SIG-M5 (cell line): Measurements from ENCODE around the gene FGFR3.

Experiments
- DNase-seq: peaks from one replicate; lab custom pipeline; 2025; lab: John Stamatoyannopoulos, UW

Gene FGFR3

DNA sequence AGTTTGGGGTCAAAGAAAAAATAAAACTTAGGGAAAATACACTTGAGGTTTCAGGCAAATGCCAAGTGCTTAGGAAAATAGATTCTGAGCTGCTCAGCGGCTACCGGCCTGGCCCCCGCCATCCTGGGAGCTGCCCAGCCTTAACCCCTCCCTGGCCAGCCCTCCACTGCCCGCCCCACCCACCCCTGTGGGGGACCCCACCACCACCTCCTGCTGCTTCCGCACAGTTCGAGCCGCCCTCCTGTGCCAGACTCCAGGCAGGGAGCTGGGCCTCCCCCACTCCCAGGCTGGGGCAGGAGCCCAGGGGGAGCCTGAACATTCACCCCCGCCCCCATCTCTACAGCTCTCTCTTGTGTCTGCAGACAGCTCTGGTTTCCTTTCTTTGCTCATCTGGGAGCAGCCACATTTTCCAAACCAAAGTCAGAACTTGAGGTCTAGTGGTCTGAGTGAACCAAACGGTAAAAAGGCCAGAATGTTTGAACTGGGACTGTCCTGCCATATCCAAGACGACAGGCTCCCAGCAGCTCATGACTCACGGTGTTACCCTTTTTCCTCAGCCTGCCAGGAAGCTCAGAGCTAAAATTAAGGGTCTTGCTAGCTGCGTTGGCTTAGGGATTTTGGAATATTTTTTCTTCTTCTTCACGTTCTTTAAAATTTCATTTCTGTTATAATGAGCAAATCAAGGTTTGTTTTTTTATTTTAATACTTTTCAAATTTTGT lies 4.7 kb upstream of the FGFR3 start:
- DNase-seq, result no peak

DNA sequence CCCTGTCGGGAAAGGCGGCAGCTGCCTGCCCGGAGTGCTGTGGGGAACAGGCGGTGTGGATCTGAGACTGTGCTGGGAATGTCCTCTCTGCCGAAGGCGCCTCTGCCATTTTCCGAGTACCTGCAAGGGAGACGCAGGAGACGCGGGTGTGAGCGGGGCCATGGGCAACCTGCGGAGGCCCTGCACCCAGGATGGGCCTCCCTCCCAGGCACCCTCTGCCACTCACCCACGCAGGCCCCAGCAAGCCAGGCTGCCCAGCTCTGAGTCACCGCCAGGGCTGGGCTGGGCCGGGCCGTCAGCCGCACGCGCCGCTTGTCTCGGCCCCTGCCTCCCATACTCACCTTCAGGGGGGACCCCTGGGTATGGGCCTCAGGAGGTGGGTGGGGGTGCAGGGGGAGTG lies 3.5 kb upstream of the FGFR3 start:
- no peak for DNase-seq

DNA sequence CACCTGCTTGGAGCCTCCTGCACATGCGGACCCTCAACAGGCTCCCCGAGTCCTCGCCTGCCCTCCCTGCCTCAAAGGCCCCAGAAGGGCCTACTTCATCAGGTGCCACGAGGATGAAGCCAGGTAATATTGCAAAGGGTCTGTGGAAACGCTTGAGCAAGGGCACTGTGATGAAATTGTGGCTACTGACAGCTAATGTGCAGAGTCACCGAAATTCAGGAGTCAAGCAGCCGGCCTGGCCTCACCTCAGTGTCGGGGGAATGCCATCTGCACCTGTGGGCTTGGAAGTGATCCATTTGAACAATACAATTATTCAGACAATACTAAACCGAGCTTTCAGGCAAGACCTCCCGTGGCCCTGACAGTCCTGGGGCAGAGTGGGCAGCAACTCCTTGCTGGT lies 3.1 kb upstream of the FGFR3 start:
- DNase-seq, result no peak

DNA sequence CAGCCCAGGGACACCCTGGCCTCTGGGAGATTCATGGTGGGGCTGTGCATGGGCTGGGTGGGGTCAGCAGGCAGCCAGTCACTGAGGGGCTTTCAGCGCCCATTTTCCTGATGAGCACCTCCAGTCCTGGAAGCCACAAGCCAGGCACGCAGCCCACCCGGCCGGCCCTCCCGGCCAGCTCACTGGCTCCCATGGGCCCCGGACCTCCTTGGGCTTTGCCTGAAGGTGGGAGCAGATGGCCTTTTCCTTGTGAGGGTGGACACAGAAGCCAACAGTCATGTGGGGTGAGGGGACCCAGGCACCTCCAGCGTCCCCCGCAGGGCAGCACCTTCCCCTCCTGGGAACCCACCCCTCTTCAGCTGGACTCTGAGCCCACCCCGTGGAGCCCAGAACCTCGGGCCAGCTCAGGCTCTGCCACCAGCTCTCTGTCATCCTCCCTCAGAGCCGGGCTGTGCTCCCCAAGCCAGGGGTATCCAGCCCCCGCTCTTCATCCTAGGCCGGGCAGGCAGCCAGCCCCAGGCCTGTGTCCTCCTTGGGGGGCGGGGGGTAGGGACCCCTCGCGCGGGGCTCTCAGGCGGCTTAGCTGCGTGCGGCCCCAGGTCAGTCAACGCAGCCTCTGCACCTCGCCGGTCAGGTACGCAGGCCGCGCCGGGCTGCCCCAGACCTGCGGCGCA lies 798 bp upstream of the FGFR3 start:
- DNase-seq, result no peak

DNA sequence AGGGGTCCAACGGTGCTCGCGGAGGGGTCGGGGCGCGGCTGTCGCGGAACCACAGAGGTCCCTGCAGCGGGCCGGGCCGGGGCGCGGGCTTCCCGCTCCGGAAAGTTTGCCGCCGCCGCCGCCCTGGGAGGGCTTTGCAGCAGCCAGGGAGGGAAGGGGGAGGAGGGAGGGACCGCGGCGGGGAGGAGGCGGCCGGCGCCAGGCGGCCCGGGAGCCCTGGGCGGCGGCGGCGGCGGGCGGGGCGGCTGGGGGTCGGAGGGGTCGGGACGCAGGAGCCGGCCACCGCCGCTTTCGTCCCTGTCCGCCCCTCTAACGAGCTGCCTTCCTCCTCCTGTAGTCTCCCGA lies 375 bp downstream of the FGFR3 start:
- no peak for DNase-seq

DNA sequence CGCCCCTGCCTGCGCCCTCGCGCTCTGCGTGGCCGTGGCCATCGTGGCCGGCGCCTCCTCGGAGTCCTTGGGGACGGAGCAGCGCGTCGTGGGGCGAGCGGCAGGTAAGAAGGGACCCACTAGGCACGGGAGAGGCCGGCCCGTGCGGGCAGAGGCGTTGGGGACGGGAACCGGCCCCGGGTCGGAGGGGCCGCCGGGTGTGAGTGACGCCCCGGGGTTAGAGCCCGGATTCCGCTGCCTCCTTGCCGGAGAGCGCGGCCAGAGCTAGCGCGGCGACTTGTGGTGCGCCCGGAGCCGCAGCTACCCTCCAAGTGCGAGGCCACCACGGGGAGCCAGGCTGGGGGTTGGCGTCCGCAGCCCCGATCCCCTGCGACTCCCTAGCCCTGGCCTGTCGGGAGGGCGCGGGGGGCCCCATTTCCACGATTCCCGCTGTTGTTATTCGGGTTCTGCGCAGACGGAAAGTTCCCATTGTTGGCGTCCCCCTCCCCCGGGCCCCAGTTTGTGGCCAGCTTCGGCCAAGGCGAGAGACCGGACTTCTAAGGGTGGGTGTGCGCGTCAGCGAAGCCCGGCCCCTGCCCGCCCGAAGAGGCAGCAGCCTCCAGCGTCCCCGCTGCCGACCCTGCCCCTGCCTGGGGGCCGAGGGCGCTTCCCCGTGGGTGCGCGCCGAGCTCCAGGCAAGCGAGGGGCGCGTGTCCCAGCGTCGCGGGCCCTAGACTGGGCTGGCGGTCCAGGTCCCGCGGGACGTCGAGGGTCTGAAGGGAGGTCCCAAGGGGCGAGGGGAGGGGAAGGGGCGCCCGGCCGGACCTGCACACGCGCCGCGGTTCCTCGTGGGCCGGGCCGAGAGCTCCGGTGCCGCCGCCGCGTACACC lies 1.1 kb downstream of the FGFR3 start:
- no peak for DNase-seq

DNA sequence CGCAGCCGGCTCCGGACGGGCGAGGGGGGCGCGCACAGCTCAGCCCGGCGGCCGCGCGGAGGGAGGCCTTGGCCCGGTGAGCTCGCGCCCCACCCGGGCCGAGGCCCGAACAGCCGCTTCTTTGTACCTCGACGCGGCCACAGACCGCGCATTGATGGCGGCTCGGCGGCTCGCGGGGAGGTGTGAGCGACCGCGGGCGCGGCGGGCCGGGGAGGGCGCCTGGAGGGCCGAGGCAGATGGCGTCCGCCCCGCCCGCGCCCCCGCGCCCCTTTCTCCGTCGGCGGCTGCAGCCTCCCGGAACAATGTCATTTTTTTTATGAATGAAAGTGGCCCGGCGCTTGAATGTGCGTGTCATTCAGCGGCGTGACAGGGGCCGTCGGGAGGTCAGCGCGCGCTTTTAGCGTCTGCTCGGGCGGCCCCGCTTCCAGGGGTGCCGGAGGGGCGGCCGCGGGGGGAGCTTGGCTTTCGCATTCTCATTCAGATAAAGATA lies 1.8 kb downstream of the FGFR3 start:
- DNase-seq, result no peak

DNA sequence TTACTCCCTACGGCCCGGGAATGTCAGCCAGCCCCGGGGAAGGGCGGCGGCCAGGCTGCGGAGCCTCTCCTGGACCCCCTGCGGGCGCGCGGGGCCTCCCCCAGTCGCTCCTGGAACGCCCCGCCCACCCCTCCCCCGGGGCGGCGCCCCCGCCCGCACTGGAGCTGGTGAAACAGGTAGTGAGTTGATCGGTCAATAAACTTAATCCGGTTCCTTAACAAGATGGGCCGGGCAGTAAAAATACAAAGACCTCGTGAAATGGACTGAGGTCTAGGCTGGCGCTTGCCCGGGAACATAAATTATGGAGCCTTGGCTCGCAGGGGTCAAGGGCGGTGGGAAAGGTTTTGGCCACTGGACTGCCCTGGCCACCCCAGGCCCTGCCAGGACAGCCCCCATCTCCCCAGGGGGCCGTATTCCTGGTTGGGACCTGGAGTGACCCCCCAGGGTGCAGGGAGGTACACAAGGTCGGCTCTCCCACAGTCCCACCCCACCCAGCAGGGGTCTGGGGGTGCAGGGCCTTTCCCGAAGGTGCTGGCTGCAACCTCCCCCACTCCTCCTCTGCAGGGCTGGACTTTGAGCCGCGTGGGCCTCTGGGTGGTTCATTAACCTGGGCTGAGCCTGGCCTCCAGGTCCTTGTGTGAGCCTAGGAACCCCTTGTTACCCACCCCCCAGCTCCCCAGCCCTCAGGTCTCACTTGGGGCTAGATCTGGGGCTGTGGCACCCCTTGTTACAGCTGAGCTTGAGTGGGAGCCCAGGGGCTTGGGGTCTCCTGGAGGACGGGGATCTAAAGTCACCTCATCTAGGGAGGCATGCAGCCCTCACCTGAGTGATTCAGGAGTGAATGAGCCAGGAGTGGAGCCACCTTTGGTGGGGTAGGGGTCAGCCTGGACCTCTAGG lies 2.5 kb downstream of the FGFR3 start:
- no peak for DNase-seq

DNA sequence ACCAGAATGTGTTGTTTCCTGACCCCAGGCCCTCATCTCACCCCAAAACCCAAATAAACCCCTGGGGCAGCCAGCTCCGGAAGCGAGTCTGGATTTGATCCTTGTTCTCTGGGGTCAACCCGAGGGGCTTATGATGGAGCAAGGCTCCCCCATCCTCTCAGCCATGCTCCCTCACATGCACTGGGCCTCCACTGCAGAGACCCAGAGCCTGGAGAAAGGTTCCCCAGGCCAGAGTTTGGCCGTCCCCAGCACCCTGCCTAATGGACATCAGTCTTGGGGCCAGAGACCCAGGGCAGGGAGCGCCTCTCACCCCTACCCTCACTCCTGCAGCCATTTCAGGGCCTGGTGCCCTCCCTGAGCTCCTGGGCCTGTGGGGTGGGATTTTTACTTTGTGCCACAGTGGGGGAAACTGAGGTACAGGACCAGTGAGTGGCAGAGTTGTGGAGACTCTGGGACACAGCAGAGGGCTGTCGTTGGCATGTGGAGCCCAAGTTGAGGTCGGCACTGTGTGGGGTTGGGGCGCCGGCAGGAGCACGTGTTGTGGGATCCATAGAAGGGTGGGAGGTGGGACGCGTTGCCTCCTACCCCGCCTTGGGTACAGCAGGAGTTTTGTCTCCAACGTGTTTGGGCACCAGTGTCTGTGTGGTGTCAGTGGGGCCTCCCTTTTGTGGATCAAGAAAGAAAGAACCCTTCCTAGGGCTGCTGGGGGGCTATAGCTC lies 3.6 kb downstream of the FGFR3 start:
- no peak for DNase-seq

DNA sequence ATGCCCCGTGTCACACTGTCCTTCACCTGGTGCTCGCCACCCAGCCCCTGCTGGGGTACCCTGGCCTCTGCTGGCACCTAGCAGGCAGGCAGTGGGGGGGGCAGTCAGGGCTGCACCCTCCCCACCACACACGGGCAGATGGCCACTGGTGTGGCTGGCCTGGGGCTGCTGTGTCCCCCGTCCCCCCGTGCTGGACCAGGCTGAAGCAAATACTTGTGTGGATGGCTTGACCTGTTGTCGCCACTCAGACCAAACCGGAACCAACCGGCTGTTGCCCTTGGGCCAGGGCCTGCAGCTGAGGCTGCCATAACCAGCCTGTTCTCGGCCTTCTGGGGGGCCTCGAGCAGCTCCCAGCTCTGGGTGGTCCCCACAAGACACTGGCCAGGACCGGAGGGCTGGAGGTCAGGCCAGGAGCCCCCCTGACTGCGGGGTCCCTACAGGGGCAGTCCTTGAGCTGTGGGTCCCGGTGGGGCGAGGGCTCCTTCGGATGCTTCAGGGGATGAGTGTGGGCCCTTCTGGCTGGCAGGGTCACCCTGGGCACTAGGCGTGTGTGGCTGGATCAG lies 4.3 kb downstream of the FGFR3 start:
- no peak for DNase-seq

DNA sequence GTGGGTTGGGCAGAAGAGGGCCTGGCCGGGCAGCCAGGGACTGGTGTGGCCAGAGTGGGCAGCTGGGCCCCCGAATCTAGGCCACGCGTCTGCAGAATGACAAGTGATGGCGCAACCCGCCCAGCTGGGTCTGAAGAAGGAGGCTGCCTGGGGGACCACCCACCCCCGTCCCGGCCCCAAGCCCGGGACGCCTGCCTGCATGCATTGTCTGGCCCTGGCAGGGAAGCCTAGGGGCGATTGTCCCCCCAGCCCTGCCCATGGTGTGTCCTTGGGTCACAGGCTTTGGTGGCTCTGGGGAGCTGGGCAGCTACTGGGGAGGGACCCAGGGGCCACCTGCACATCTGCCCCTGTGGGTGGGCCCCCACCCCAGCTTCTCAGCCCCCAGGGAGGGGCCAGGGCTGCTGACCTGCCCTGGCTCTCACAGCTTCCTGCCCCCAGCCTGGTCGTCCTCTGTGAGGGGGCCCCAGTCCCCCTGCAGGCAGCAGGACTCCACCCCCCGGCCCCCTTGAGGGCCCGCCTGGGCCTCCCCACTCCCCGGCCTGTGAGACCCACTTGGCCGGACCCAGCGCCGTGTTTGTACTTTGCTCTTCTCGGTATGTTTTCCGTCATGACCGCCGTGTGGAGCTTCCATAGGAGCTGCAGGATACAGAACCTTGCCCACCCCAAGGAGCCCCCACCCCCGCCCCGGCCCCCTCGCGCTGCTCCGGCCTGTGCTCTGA lies 4.9 kb downstream of the FGFR3 start:
- no peak for DNase-seq

DNA sequence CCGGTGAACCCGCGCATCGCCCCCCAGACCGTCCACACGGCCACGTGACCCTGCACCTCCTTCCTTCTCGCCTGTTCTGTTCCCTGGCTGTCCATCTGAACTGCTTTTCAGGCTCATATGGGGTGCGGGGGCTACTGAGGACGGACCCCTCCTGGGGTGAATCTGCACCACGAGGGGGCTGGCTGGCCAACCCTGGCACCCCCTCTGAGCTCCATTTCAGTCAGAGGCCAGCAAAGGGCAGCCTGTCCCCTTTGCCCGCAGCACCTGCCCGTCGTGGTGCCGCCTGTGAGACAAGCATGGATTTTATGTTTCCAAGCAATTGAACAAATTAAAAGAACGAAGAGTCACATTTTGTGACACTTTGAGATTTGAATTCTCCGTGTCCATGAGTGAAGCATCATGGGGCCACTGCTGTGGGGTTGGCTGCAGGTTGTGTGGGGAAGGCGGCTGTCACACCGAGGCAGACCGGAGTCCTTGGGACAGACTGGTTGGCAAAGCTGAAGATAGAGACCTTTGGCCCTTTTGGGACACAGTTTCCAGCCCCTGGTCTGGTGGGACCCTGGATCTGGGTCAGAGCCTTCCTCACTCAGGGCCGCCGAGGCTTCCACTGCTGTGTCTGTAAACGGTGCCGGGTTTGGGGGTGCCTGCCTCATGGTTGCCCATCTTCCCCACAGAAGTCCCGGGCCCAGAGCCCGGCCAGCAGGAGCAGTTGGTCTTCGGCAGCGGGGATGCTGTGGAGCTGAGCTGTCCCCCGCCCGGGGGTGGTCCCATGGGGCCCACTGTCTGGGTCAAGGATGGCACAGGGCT lies 5.7 kb downstream of the FGFR3 start:
- no peak for DNase-seq

DNA sequence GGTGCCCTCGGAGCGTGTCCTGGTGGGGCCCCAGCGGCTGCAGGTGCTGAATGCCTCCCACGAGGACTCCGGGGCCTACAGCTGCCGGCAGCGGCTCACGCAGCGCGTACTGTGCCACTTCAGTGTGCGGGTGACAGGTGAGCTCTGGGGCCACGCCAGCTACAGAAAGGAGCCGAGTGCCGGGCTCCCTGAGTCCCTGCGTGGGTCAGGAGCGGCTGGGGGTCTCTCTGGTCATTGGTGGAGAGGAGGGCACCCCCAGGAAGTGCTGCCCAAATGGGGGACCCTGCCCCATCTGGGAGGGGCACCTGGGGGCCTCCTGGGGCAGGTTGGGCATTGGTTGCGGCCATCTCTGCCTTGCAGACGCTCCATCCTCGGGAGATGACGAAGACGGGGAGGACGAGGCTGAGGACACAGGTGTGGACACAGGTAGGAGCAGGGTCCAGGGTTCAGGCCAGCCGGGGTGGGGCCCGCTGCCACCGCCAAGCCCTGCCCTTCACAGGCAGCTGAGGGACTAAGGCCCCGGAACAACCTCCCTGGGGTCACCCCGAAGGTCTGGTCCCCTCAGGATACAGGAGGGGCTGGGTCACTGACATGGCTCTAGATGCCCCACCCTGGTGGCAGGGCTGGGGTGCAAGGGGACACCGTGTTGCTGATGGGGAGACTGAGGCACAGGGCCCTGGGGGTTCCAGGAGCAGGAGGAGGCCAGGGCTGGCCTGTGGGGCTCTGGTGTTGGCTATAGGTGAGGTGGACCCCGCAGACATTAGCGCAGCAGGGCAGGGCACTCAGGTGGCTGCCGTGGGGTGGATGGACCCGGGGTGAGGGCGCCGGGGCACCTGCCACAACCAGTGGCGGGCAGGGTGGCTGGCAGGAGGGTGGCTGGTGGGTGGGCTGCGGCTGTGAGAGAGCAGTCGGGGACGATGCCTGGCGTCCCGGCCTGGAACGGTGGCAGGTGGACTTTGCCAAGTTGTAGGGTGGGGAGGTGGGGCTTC lies 6.6 kb downstream of the FGFR3 start:
- no peak for DNase-seq

DNA sequence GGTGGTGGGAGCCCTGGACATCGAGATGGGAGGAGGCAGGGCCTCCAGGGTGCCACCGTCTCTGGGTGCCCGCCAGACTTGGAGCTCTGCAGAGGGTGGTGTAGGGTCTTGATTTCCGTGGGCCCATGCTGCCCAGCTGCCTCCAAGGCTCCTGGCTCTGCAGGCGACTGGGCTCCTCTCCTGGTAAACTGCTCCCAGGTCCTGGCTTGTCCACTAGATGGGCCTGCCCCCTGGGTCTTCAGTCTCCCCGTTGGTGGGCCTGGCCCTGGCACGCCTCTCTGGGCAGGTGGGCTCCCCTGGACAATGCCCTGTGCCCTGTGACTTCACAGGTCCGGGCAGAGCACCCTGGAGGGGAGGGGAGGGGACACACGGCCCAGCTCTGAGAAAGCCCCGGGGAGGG lies 7.7 kb downstream of the FGFR3 start:
- DNase-seq, result no peak

DNA sequence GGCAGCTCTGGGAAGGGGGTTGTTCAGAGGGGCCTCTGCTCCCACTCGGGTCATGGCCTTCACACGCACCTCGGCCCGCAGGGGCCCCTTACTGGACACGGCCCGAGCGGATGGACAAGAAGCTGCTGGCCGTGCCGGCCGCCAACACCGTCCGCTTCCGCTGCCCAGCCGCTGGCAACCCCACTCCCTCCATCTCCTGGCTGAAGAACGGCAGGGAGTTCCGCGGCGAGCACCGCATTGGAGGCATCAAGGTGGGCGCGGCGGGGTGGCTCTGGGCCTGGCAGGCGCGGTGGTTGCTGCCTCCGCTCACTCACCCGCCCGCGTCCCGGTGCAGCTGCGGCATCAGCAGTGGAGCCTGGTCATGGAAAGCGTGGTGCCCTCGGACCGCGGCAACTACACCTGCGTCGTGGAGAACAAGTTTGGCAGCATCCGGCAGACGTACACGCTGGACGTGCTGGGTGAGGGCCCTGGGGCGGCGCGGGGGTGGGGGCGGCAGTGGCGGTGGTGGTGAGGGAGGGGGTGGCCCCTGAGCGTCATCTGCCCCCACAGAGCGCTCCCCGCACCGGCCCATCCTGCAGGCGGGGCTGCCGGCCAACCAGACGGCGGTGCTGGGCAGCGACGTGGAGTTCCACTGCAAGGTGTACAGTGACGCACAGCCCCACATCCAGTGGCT lies 8.3 kb downstream of the FGFR3 start:
- no peak for DNase-seq

DNA sequence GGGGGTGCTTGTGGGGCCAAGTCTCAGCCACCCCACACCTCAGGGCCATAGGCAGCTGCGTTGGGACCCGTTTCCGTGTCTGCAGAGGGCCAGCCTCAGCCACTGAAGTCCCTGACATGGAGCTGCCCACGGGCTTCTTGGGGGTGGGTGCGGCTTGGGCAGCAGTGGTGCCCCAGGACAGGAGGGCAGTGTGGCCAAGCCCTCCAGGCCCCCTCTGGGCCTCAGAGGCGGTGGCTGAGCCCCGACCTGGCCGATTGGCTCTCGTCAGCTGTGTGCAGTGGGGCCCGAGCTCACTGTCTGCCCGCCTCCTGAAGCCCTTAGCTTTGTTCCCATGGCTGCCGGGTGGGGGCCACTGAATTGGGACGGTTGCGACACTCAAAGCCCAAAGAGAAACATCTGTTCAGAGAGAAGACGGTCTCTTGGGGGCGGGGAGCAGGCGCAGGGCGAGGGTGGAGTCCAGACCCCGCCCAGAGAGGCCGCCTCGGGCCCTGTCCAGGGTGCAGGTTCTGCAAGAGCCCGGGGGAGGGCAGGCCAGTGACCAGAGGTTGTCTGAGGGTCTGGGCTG lies 9.1 kb downstream of the FGFR3 start:
- DNase-seq, result no peak
